GM19467 (cell line): ENCODE measurements around the gene NT5DC4.
"Not testable (repeated sequence)": the region's sequence is repeated elsewhere in the genome, so short reads cannot be mapped to it uniquely, and the experiment has no call there.

ENCODE experiments used
- ATAC-seq: cut with Tn5 transposase; IDR thresholded peaks from one replicate; pipeline ENCODE4 v1.9.1; 2021; ENCODE audit warnings: mild to moderate bottlenecking, moderate library complexity; ENCODE audit not compliant: unreplicated experiment

NT5DC4 gene

GRCh38 chr2:112699984-112700667 lies 20.7 kb upstream of the NT5DC4 start:
- ATAC-seq, result no peak

- no peak for ATAC-seq
Measured at GRCh38 chr2:112701052-112701451, 19.8 kb upstream of the NT5DC4 start.

GRCh38 chr2:112703684-112704083 lies 17.1 kb upstream of the NT5DC4 start:
- no peak for ATAC-seq

GRCh38 chr2:112705575-112705974 lies 15.2 kb upstream of the NT5DC4 start:
- no peak for ATAC-seq

GRCh38 chr2:112706170-112706664 lies 14.6 kb upstream of the NT5DC4 start:
- ATAC-seq, result no peak

- not testable (repeated sequence) for ATAC-seq
Measured at GRCh38 chr2:112706947-112707346, 13.9 kb upstream of the NT5DC4 start.

- no peak for ATAC-seq
Measured at GRCh38 chr2:112708968-112709367, 11.9 kb upstream of the NT5DC4 start.

- no peak for ATAC-seq
Measured at GRCh38 chr2:112709703-112710102, 11.1 kb upstream of the NT5DC4 start.

GRCh38 chr2:112710956-112711750 lies 9.7 kb upstream of the NT5DC4 start:
- no peak for ATAC-seq

- ATAC-seq, result no peak
Measured at GRCh38 chr2:112712465-112712864, 8.4 kb upstream of the NT5DC4 start.

GRCh38 chr2:112712903-112713584 lies 7.8 kb upstream of the NT5DC4 start:
- ATAC-seq, result no peak

GRCh38 chr2:112713585-112713925 lies 7.3 kb upstream of the NT5DC4 start:
- no peak for ATAC-seq

GRCh38 chr2:112713926-112714325 lies 6.9 kb upstream of the NT5DC4 start:
- ATAC-seq, result no peak

- no peak for ATAC-seq
Measured at GRCh38 chr2:112714331-112714730, 6.5 kb upstream of the NT5DC4 start.

- ATAC-seq, result no peak
Measured at GRCh38 chr2:112714836-112715631, 5.8 kb upstream of the NT5DC4 start.

- ATAC-seq, result not testable (repeated sequence)
Measured at GRCh38 chr2:112716094-112716493, 4.7 kb upstream of the NT5DC4 start.

GRCh38 chr2:112716826-112717352 lies 3.9 kb upstream of the NT5DC4 start:
- not testable (repeated sequence) for ATAC-seq

- ATAC-seq, result no peak
Measured at GRCh38 chr2:112718863-112719370, 1.9 kb upstream of the NT5DC4 start.

GRCh38 chr2:112721819-112722522 lies 1.2 kb downstream of the NT5DC4 start:
- no peak for ATAC-seq
